ENCODE data around the gene LTBP1.

LTBP1 gene

DNA sequence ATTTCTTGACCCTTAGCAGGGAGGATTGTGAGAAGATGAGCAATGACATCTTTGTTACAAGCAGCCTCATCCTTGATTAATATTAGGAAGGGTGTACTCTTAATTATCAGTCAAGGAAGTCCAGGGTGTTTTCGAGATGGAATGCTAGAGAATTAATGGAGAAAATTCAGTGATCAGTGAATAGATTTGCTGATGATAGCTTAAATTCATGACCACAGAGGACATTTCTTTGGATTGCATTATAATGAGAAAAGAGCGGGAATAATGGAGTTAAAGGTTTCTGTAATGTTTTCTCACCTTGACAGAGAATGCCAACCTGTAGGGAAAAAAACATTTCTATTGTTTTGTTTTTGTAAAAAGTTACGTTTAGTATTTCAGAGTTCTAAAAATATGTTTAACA, 249.9 kb downstream of the LTBP1 start:
- Histone ChIP-seq H3K79me1 (replicated peaks; ENCODE audit: low read length, poor library complexity, severe bottlenecking) (no peaks in the 10 kb centered on the region), H3K9ac (ENCODE audit: low read length) (no peak overlapping the region), H3K14ac (ENCODE audit: low read length in 2 of 2) (no peak overlapping the region), H4K91ac (ENCODE audit: low read length) (no peak overlapping the region), H3K27ac (ENCODE audit: low read length, poor library complexity, severe bottlenecking) (no peak overlapping the region), H3K23ac (ENCODE audit: low read length in 2 of 2) (no peak overlapping the region), H3K18ac (ENCODE audit: low read depth in 1 of 2, low read length in 2 of 2) (no peak overlapping the region), H2BK120ac (ENCODE audit: low read depth, low read length) (no peak overlapping the region), H3K4me2 (ENCODE audit: low read length, poor library complexity, severe bottlenecking) (no peak overlapping the region), H2AFZ (ENCODE audit: low read depth, low read length) (no peak overlapping the region), H2AK5ac (ENCODE audit: low read length, severe bottlenecking) (no peak overlapping the region), H2BK15ac (ENCODE audit: low read depth, poor library complexity, severe bottlenecking) (no peak overlapping the region), H3K9me3 (ENCODE audit: control insufficient read depth, low read length) (no peaks in the 10 kb centered on the region), H4K8ac (ENCODE audit: low read length) (no peak overlapping the region), H2BK12ac (ENCODE audit: low read length in 2 of 2) (no peak overlapping the region), H3K4me1 (ENCODE audit: control insufficient read depth, insufficient read depth, low read depth, low read length) (no peaks in the 10 kb centered on the region), H3K4ac (ENCODE audit: low read depth in 1 of 2, low read length in 2 of 2) (no peak overlapping the region), H3K27me3 (ENCODE audit: control insufficient read depth in 1 of 2, insufficient read depth in 1 of 2, low read length in 2 of 2) (no peaks in the 10 kb centered on the region), H3K36me3 (ENCODE audit: control insufficient read depth in 1 of 2, insufficient read depth in 2 of 2, low read depth in 1 of 2, low read length in 2 of 2) (peaks cover 0 to 14% of the 10 kb centered on the region in 2 experiments), H3K4me3 (ENCODE audit: insufficient read depth in 1 of 2, low read depth in 1 of 2, low read length in 2 of 2) (no peak overlapping the region), H2BK5ac (ENCODE audit: low read depth, low read length, poor library complexity, severe bottlenecking) (no peak overlapping the region)
- no peak for DNase-seq
- 93% methylated on average over 2 of the region's 3 CpGs for WGBS

DNA sequence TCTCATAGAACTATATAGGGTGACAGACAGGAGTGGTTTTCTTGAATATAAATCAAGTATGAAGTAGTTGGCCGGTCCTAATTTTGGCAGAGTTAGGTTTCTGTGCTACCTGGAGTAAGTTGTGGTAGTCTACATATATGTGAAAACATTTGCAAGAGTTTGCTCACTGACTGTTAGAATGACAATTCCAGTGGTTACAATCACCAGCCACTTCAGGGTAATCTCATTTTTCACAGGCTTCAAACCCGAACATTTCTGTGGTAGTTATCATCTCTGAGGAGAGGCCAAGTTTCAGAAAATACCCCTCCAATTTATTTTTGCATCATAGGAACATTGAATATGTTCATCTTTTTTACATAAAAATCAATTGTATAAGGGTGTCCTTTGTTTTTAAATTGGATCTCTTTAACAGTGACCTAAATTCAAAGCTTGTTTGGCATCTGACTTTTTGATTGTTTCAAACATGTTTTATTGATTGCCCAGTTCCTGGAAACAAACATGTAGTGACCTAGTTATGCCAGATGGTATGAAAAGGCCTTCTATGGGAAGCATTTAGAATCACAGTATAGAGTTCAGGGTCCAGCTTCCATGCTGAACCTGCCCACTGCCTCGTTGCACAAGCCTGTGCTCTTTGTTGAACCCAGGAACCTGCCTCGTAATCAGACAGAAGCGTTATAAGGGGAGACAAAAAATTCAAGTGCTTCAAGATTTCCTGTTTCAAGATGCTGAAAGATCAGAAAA, 250.6 kb downstream of the LTBP1 start:
- 97% methylated on average over 3 of the region's 5 CpGs for WGBS
- H3K36me3 ChIP-seq (ENCODE audit: control insufficient read depth in 1 of 2, insufficient read depth in 2 of 2, low read depth in 1 of 2, low read length in 2 of 2) = peaks cover 0 to 14% of the 10 kb centered on the region in 2 experiments
- no peak overlapping the region for H2BK12ac ChIP-seq (ENCODE audit: low read length in 2 of 2)
- no peak overlapping the region for H2BK5ac ChIP-seq (ENCODE audit: low read depth, low read length, poor library complexity, severe bottlenecking)
- no peak overlapping the region for H3K14ac ChIP-seq (ENCODE audit: low read length in 2 of 2)
- no peak overlapping the region for H2AFZ ChIP-seq (ENCODE audit: low read depth, low read length)
- H3K79me1 ChIP-seq (replicated peaks; ENCODE audit: low read length, poor library complexity, severe bottlenecking) = no peaks in the 10 kb centered on the region
- H2AK5ac ChIP-seq (ENCODE audit: low read length, severe bottlenecking) = no peak overlapping the region
- H3K4me2 ChIP-seq (ENCODE audit: low read length, poor library complexity, severe bottlenecking) = no peak overlapping the region
- H3K18ac ChIP-seq (ENCODE audit: low read depth in 1 of 2, low read length in 2 of 2) = no peak overlapping the region
- no peak overlapping the region for H3K4ac ChIP-seq (ENCODE audit: low read depth in 1 of 2, low read length in 2 of 2)
- H2BK15ac ChIP-seq (ENCODE audit: low read depth, poor library complexity, severe bottlenecking) = no peak overlapping the region
- no peak overlapping the region for H3K23ac ChIP-seq (ENCODE audit: low read length in 2 of 2)
- H3K4me3 ChIP-seq (ENCODE audit: insufficient read depth in 1 of 2, low read depth in 1 of 2, low read length in 2 of 2) = no peak overlapping the region
- no peaks in the 10 kb centered on the region for H3K27me3 ChIP-seq (ENCODE audit: control insufficient read depth in 1 of 2, insufficient read depth in 1 of 2, low read length in 2 of 2)
- no peak overlapping the region for H4K91ac ChIP-seq (ENCODE audit: low read length)
- no peak overlapping the region for H2BK120ac ChIP-seq (ENCODE audit: low read depth, low read length)
- no peaks in the 10 kb centered on the region for H3K4me1 ChIP-seq (ENCODE audit: control insufficient read depth, insufficient read depth, low read depth, low read length)
- H3K27ac ChIP-seq (ENCODE audit: low read length, poor library complexity, severe bottlenecking) = no peak overlapping the region
- no peak for DNase-seq
- no peak overlapping the region for H3K9ac ChIP-seq (ENCODE audit: low read length)
- H3K9me3 ChIP-seq (ENCODE audit: control insufficient read depth, low read length) = no peaks in the 10 kb centered on the region
- H4K8ac ChIP-seq (ENCODE audit: low read length) = no peak overlapping the region

DNA sequence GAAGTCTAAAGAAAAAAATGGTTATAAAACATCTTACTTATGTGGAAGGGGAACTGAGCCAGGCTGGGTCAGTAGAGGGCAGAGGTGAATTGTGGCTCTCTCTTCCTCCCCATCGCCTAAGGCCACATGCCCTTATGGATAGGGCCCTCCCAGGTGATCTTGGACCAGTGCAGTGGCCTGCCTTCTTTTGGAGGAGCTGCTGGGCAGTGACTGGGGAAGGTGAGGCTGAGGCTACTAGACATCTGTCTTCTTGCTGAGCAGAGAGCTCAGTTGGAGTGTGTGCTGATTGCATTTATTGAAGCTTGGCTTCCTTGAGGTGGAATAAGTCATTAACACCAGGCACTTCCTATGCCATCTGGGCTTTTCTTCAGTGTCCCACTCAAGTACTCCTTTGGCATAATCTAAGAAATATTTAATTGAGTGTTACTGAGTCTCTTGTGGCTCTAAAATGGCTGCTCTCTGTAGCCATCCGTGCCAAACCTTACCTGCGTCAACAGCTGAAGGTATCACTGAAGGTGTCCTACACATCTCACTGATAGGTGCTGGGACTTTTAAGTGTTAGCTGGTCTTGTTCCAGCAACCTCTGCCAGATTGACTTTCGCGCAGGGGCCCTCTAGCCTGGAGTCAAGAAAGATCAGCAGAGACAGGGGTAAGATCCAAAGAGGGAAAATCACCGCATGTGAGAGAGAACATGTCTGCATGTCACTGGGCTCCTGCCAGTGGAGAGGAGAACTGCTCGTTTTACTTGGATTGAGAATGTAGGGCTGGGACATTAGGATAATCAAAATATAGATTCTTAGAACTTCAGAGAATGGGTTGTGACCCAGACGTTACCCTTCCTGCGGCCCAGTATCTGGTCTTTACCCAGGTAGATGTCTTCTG, 256.1 kb downstream of the LTBP1 start:
- H3K4me1 ChIP-seq (ENCODE audit: control insufficient read depth, insufficient read depth, low read depth, low read length) = peaks cover 1% of the 10 kb centered on the region
- no peak overlapping the region for H3K23ac ChIP-seq (ENCODE audit: low read length in 2 of 2)
- WGBS = 96% methylated on average over 9 of the region's 9 CpGs
- H2AK5ac ChIP-seq (ENCODE audit: low read length, severe bottlenecking) = peak overlapping the region; percentile 27
- H3K18ac ChIP-seq (ENCODE audit: low read depth in 1 of 2, low read length in 2 of 2) = peak overlapping the region in 1 of 2 experiments; percentile 59
- H2BK12ac ChIP-seq (ENCODE audit: low read length in 2 of 2) = peak overlapping the region in 1 of 2 experiments; percentile 51
- H3K27ac ChIP-seq (ENCODE audit: low read length, poor library complexity, severe bottlenecking) = no peak overlapping the region
- H2BK15ac ChIP-seq (ENCODE audit: low read depth, poor library complexity, severe bottlenecking) = peak overlapping the region; percentile 36
- H3K27me3 ChIP-seq (ENCODE audit: control insufficient read depth in 1 of 2, insufficient read depth in 1 of 2, low read length in 2 of 2) = no peaks in the 10 kb centered on the region
- H4K8ac ChIP-seq (ENCODE audit: low read length) = no peak overlapping the region
- H3K4ac ChIP-seq (ENCODE audit: low read depth in 1 of 2, low read length in 2 of 2) = no peak overlapping the region
- peaks cover 0 to 5% of the 10 kb centered on the region in 2 experiments for H3K36me3 ChIP-seq (ENCODE audit: control insufficient read depth in 1 of 2, insufficient read depth in 2 of 2, low read depth in 1 of 2, low read length in 2 of 2)
- H3K4me2 ChIP-seq (ENCODE audit: low read length, poor library complexity, severe bottlenecking) = no peak overlapping the region
- H3K4me3 ChIP-seq (ENCODE audit: insufficient read depth in 1 of 2, low read depth in 1 of 2, low read length in 2 of 2) = no peak overlapping the region
- no peak overlapping the region for H2AFZ ChIP-seq (ENCODE audit: low read depth, low read length)
- H3K14ac ChIP-seq (ENCODE audit: low read length in 2 of 2) = no peak overlapping the region
- DNase-seq = no peak
- H3K9me3 ChIP-seq (ENCODE audit: control insufficient read depth, low read length) = no peaks in the 10 kb centered on the region
- no peak overlapping the region for H2BK5ac ChIP-seq (ENCODE audit: low read depth, low read length, poor library complexity, severe bottlenecking)
- H3K79me1 ChIP-seq (replicated peaks; ENCODE audit: low read length, poor library complexity, severe bottlenecking) = no peaks in the 10 kb centered on the region
- no peak overlapping the region for H2BK120ac ChIP-seq (ENCODE audit: low read depth, low read length)
- H3K9ac ChIP-seq (ENCODE audit: low read length) = no peak overlapping the region
- H4K91ac ChIP-seq (ENCODE audit: low read length) = no peak overlapping the region

DNA sequence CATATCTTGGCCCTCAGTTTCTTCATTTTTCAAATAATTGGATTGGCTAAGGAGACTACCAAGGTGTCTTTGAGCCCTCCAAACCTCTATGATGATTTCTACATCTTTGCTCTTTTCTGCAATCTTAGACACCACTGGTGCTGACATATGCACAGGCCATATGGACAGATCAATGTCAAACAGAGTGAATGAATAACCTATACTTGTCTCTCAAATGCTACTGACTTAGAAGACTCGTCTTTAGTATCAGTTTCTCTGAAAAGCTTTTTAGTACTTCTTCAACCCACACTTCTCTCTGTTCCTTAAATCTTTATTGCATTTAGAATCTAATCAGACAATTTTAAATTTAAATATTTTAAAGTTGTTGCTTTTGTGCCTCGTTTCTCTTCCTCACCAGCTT, 258.2 kb downstream of the LTBP1 start:
- H3K23ac ChIP-seq (ENCODE audit: low read length in 2 of 2) = no peak overlapping the region
- 100% methylated on average over 2 of the region's 2 CpGs for WGBS
- H4K8ac ChIP-seq (ENCODE audit: low read length) = no peak overlapping the region
- peaks cover 0 to 5% of the 10 kb centered on the region in 2 experiments for H3K36me3 ChIP-seq (ENCODE audit: control insufficient read depth in 1 of 2, insufficient read depth in 2 of 2, low read depth in 1 of 2, low read length in 2 of 2)
- no peak overlapping the region for H4K91ac ChIP-seq (ENCODE audit: low read length)
- H2BK12ac ChIP-seq (ENCODE audit: low read length in 2 of 2) = no peak overlapping the region
- DNase-seq = no peak
- no peak overlapping the region for H2BK5ac ChIP-seq (ENCODE audit: low read depth, low read length, poor library complexity, severe bottlenecking)
- H3K9me3 ChIP-seq (ENCODE audit: control insufficient read depth, low read length) = no peaks in the 10 kb centered on the region
- no peak overlapping the region for H2BK15ac ChIP-seq (ENCODE audit: low read depth, poor library complexity, severe bottlenecking)
- H2AFZ ChIP-seq (ENCODE audit: low read depth, low read length) = no peak overlapping the region
- H3K4me1 ChIP-seq (ENCODE audit: control insufficient read depth, insufficient read depth, low read depth, low read length) = peaks cover 1% of the 10 kb centered on the region
- H3K27me3 ChIP-seq (ENCODE audit: control insufficient read depth in 1 of 2, insufficient read depth in 1 of 2, low read length in 2 of 2) = no peaks in the 10 kb centered on the region
- H2BK120ac ChIP-seq (ENCODE audit: low read depth, low read length) = no peak overlapping the region
- H3K14ac ChIP-seq (ENCODE audit: low read length in 2 of 2) = no peak overlapping the region
- H3K4me2 ChIP-seq (ENCODE audit: low read length, poor library complexity, severe bottlenecking) = no peak overlapping the region
- H3K79me1 ChIP-seq (replicated peaks; ENCODE audit: low read length, poor library complexity, severe bottlenecking) = no peaks in the 10 kb centered on the region
- no peak overlapping the region for H2AK5ac ChIP-seq (ENCODE audit: low read length, severe bottlenecking)
- no peak overlapping the region for H3K18ac ChIP-seq (ENCODE audit: low read depth in 1 of 2, low read length in 2 of 2)
- H3K27ac ChIP-seq (ENCODE audit: low read length, poor library complexity, severe bottlenecking) = no peak overlapping the region
- H3K4me3 ChIP-seq (ENCODE audit: insufficient read depth in 1 of 2, low read depth in 1 of 2, low read length in 2 of 2) = no peak overlapping the region
- no peak overlapping the region for H3K9ac ChIP-seq (ENCODE audit: low read length)
- H3K4ac ChIP-seq (ENCODE audit: low read depth in 1 of 2, low read length in 2 of 2) = no peak overlapping the region
